GM19240 (cell line): ENCODE data around the gene RIPPLY3.
"Not testable (repeated sequence)": the region's sequence is repeated elsewhere in the genome, so short reads cannot be mapped to it uniquely, and the experiment has no call there.

Experiments used
- DNase-seq: peaks from one replicate; pipeline ENCODE4 v3.0.0; 2011; ENCODE audit warnings: low spot score; ENCODE audit not compliant: insufficient read length

The RIPPLY3 gene

DNA sequence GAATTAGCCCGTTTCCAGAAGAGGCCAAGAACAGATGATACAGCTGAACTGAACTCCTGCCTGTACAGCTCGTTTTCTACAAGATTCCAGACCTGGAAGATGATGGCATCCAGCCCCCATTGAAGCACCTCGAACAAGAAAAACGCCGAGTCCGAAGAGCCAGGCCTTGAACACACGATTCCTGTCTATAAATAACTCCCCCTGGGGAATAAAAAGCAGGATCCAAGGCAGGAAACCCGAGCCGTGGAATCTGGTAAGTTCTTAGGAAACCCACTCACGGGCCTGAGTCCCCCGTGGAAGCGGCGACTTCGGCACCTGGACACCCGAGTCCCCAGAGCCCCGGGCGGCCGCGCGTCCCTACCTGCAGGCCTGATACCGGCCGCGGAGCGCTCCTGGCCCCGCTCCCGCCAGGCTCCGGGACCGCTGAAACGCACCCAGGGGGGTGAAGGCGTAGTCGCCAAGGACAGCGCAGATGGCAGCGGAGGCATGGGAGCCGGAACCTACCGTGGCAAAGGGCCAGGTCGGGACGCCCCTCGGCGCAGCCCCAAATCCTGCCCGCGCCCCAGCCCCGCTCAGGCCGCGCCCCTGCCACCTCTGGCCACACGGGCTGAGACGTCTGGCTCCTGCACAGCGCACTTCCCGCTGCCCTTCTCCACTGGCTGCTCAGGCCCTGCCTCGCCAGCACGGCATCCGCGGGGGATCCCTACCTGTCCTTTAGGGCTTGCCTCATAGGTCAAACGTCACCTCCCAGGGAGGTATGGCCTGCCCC is 26.0 kb upstream of the RIPPLY3 start:
- DNase-seq: no peak

DNA sequence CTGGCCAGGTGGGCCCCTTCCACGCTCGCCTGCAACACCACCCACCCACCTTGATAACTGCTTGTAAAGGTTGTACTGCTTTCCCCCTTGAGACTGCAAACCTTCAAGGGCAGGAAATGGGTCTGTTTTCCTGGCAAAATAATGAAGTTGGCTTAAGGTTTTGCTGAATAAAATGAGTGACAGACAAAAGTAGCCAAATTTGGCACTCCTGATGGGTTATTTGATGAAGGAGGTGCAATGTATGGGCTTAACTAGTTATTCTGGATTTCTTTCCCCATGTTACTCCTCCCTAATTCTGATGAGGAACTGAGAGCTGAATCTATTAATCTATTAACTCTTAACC is 25.5 kb upstream of the RIPPLY3 start:
- DNase-seq: no peak

DNA sequence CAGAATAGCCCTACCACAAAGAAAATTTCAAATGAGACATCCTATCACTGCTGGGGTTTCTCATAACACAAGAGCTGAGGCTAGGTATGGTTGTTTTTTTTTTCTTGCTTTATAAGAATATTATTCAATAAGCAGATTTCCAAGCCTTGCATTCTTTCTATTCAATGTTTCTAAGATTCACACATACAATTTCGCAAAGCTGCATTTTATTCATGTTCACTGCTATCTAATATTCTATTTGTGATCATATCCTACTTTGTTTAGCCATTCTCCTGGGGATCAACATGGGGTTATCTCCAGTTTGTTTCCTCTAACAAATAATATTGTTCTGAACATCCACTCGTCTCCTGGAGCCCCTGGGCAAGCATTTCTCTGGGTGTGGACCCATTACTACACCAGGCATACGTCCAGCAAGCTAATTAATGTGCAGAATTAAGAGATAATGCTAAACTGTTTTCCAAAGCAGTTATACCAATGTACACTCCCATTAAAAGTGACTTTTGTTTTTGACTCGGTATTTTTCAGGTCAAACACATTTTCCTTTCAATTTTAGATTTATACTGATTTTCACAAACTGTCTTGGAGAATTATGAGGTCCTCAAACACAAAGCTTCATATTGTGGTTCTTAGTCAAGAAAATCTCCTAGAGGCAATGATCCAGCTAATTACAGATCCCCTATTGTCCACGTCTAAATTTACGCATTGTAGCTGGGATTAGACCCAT is 24.4 kb upstream of the RIPPLY3 start:
- DNase-seq: no peak

DNA sequence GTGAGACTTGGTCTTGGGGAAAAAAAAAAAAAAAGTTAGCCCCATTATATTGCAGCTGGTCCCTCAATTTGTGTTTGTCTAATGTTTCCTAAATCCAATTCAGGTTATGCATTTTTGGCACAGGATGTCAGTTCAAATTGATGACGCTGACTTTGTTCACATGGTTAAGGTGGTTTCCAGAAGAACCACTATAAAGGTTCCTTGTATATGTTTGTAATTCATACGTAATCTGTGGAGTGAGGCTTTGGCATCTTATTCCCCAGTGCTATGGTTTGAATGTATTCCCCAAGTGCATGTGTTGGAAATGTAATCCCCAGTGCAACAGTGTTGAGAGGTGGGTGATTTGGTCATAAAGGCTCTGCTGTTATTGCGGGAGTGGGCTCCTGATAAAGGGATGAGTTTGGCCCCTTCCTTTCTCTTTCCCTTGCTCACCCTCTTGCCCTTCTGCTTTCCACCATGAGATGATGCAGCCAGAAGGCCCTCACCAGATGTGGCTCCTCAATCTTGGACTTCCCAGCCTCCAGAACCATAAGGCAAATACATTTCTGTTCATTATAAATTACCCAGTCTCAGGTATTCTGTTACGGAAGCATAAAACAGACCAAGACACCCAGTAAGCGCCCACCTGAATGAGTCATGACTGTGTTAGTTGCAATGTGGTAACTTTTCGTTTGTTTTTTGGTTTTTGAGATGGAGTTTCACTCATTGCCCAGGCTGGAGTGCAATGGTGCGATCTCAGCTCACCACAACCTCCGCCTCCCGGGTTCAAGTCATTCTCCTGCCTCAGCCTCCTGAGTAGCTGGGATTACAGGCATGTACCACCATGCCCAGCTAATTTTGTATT is 20.5 kb upstream of the RIPPLY3 start:
- DNase-seq: no peak

DNA sequence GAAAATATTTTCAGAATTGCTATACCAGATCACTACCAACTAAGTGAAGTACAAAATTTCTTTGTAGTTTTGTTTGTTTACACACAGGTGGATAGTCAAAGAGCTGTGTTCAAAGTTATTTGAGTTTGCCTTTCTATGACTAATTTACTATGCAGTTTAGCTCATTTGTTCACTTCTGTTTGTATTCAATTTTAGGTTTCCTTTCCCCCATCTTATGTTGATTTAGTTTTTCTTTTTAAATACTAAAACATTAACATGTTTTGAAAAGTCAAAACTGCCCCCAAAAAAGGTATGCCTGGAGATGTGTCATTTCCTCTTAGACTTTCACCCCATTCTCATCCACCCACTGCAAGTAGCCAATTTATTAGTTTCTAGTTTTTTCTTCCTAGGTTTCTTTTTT is 18.7 kb upstream of the RIPPLY3 start:
- no peak for DNase-seq

DNA sequence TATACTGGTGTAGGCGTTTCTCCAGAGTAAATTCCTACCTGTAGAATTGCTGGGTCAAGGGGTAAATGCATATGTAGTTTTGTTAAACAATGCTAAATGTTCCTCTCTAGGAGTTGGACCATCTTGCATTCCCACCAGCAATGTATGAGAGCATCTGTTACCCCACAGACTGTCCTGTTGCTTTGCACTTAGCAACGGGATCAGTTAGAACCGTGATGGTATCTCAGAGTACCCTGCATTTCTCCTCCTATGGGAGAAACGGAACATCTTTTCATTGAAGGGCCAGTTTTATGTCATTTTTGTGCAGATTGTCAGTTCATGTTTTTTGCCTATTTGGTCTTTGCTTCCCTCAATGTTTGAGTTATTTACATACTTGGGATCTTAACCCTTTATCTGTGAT is 18.0 kb upstream of the RIPPLY3 start:
- DNase-seq: no peak

DNA sequence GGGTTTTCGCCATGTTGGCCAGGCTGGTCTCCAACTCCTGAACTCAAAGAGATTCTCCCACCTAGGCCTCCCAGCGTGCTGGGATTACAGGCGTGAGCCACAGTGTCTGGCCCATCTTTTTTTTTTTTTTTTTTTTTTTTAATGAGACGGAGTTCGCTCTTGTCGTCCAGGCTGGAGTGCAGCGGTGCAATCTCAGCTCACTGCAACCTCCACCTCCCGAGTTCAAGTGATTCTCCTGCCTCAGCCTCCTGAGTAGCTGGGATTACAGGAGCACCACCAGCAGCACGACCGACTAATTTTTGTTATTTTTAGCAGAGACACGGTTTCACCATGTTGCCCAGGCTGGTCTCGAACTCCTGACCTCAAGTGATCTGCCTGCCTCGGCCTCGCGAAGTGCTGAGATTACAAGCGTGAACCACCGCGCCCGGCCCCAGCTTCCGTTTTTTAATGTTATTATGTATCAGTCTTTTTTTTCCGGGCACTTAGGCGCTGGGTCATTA is 17.3 kb upstream of the RIPPLY3 start:
- DNase-seq: not testable (repeated sequence)

DNA sequence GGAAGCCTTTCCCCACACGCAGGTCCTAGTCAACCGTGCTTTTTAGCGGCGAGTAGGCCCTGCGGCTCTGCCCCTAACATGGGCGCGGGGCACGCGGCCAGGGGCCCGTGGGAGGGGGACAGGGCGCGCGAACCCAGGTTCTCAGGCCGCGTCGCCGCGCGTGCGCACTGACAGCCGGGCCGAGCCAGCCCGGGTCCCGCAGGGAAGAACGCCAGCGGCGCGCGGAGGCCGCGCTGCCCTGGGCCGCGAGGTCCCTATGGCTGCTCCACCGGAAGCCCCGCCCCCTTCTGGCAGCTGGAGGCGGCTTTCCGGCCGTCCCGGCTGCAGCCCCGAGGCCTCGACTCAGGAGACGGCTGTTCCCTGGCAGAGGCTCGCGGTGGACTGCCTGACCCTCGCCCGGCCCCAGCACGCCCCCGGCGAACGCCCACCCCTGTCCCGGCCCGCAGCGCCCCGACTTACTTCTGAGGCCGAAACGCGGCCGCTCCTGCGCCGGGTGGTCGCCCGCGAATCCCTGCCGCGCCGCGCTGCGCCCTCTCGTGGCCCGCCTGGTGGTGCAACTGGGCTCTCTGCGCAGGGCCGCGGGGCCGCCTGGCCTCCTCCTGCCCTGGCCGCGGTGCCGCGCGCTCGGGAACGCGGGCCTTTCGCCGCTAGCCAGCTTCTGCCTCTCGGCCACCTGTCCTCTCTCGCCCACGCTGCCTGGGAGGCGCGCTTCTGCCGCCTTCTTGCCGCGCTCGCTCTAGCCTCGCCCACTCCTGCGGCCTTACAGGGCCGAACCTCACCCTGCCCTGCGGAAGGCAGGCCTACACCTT is 16.6 kb upstream of the RIPPLY3 start:
- peak; percentile 92 for DNase-seq

DNA sequence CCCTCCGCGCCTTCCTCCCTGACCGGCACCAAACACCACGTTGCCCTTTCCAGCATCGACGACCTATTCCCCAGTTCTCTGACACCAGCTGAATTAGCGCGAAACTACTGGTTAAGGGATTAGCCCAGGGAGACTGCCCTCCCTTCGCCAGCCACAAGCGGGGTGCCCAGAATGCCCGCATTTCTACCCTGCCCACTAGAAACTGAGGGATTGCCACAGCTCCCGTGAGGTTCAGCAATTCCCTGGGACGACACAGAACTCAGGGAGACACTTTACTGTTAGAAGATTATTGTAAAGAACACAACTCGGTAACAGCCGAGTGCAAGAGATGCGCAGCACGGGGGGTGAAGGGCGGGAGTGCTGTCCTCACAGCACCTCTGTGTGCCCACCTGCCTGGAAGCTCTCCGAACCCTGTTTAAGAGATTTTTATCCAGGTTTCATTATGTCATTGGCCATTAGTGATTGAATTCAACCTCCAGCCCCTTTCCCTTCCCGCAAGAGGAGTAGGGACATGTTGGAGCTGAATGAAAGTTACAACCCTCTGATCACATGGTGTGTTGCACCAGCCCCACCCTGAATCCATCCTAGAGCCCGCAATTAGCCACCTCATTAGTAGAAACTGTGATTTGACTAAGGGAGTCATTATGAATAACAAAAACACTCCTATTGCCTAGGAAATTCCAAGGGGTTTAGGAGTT is 15.8 kb upstream of the RIPPLY3 start:
- no peak for DNase-seq

DNA sequence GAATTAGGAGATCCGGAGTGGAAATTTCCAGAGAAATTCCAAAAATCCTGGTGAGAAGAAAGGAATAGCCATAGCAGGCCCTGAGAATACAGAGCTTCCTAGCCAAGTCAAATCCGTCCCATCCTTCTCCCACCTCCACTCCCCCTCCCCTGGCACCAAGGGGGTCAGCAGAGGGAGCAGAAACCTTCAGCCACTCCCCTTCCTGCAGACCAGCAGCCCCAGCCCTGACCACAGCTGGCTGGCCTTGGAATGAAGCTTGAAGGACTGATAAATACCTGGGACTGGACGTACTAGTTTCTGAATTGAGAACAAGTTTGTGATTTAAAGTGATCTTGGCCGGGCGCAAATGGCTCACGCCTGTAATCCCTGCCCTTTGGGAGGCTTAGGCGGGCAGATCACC is 13.8 kb upstream of the RIPPLY3 start:
- no peak for DNase-seq

DNA sequence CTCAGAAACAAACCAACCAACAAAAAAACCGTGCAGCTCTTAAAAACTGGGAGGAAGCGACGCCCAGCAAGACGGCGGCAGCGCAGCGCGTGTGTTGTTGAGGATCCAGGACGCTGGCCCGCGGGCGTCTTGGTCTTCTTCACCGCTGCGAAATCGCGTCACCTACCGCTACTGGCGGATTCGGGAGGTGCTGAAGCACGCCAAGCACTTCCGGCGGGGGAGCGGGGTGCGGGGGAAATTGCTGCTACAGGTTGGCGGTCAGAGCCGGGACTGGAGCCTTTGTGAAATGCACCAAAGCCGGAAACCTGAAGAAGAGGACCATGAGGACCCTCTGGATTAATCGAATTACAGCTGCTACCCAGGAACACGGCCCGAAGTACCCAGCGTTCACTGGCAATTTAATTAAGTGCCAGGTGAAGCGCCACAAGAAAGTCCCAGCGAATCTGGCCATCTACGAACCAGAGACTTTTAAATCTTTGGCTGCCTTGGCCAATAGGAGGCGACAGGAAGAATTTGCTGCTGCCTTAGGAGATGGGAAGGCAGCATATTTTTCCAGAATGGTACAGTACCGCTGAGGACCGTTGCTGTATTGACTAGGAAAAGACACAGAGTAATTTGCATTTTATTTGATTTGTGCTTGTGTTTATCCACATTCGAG is 11.9 kb upstream of the RIPPLY3 start:
- DNase-seq: no peak

DNA sequence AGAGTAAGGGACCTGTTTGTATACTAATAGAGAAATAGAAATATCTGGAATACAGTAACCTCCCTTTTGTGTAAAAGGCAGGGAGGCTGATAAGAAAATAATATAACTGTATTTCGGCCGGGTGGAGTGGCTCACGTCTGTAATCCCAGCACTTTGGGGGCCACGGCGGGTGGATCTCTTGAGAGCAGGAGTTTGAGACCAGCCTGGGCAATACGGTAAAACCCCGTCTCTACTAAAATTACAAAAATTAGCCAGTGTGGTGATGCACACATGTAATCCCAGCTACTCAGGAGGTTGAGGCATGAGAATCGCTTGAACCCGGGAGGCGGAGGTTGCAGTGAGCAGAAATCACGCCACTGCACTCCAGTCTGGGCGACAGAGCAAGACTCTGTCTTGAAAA is 11.2 kb upstream of the RIPPLY3 start:
- DNase-seq: not testable (repeated sequence)

DNA sequence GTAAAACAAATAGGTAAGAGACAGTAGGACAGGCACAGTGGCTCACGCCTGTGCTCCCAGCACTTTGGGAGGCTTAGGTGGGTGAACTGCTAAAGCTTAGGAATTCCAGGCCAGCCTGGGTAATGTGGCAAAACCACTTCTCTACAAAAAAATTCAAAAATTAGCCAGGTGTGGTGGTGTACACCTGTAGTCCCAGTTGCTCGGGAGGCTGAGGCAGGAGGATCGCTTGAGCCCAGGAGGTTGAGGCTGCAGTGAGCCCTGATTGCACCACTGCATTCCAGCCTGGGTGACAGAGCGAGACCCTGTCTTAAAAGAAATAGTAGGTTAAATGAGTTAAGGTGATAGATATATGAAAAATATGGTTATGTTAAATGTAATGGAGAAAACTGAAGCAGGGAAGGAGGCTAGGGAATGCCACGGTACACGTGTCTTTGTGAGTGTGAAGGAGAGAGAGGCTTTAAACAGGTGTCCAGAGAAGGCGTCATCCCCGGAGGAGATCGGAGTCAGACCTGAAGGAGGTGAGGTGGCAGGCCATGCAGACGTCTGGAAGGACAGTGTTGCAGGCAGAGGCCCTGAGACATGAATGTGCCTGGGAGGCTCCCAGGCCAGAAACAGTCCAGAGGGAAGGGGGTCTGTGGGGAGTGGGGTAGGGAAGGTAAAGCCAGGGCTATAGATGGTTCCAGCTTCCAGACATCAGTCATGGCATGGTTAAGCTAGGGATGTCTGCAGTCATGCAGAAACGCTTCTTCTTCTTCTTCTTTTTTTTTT is 7.2 kb upstream of the RIPPLY3 start:
- no peak for DNase-seq

DNA sequence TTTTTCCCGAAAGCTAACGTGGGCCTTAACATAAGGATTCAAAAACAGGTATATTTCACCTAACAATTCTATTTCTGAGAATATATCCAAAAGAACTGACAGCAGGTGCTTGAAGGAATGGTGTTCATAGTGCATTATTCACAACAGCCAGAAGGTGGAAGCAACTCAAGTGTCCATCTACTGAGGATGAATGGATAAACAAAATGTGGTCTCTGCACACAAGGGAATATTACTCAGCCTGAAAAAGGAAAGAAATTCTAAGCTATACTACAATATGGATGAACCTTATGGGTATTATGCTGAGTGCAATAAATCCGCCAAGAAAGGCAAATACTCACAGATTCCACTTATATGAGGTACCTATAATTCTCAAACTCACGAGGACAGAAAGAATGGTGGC is 6.1 kb upstream of the RIPPLY3 start:
- no peak for DNase-seq

DNA sequence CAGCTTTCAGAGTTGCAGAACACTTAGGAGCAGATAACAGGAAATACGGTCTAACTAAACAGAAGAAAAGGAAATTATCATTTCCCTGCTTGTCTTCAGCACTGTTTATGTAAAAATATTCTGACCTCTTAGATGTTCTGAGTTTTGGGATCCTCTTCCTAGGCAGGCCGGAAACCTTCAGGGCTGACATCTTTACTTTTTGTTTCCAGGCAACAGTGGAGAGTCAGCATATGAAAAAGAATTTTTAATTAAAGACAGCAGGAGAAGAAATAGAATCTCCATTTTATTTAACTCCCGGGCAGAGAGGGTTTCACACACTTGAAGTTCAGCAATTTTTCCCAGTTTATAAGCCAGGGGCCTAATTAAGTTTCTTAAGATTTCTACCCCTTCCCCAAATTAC is 5.1 kb upstream of the RIPPLY3 start:
- DNase-seq: no peak

DNA sequence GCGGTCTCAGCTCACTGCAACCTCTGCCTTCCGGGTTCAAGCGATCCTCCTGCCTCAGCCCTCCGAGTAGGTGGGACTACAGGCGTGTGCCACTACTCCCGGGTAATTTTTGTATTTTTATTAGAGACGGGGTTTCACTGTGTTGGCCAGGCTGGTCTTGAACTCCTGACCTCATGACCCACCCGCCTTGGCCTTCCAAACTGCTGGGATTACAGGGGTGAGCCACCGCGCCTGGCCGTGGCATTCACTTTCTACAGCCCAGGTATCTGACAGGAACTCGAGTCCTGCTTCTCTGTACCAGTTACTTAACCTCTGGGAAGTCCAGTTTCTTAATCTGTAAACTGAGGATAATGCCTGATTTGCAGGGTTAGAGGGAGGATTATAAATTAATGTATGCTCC is 3.7 kb upstream of the RIPPLY3 start:
- not testable (repeated sequence) for DNase-seq

DNA sequence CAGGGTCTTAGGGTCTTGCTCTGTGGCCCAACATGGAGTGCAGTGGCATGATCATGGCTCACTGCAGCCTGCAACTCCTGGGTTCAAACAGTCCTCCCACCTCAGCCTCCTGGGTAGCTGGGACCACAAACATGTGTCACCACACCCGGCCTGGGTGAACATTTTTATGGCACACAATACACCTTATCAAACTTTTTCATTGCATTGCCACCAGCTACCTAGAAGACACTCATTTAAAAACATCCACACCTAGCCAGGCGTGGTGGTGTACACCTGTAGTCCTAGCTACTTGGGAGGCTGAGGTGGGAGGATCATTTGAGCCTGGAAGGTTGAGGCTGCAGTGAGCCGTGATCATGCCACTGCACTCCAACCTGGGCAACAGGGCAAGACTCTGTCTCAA is 2.6 kb upstream of the RIPPLY3 start:
- DNase-seq: not testable (repeated sequence)

DNA sequence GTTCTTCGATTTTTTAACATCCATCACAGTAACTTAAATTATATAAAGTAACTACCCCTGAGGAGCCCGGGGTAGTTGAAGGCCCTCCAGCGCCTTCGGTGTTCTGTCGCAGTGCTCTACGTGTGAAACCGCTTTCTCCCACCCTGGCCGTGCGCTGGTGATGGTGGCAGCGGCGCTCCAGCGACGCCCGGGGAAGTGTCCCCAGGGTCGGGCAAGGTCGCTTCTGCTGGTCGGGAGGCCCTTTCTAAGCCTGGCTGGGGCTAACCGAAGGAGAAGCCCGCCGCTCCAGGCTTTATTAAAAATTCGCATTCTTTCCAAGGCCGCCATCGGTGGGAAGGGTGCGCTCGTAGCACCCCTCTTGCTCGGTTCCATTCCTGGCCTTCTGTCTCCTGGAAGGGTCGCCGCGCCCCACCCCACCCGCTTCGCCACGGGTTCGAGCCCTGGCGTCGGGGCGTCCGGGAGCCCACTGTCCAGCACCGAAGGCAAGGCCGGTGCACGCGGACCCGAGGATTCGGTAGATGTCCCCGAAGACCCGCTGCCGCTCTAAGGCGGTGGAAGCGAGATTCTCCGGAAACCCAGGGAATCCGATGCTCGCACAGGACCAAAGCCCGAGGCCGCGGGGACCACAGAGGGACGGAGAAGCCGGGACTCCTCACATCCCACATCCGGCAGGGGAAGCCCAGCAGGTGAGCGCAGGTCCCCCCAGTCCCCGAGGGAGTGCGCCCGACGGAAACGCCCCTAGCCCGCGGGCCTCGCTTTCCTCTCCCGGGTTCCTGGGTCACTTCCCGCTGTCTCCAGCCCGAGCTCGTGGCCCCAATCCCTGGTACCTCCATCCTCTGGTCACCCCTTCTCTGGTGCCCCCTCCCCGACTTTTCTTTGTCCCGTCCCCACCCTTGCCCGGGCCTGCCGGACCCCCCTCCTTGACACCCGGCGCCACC is 685 bp upstream of the RIPPLY3 start:
- DNase-seq: no peak
